Peyer's patch (tissue), 4 donors: ENCODE data around the gene URB2.

Source experiments
- CTCF ChIP-seq, 6 experiments: fragments of 450-650 bp in 4 of 6; fragments of 200-600 bp in 2 of 6; sonication (generic) in 1 of 6; IDR thresholded peaks; one replicate each; pipeline ENCODE4 v1.5.1; 2017 to 2019; ENCODE audit warnings: antibody characterized with exemption in 6 of 6, mild to moderate bottlenecking in 3 of 6, moderate library complexity in 1 of 6
- POLR2A ChIP-seq, 2 donors: fragments of 450-650 bp; IDR thresholded peaks; one replicate each; pipeline ENCODE4 v1.5.1; 2017; ENCODE audit warnings: antibody characterized with exemption in 2 of 2, mild to moderate bottlenecking in 2 of 2, moderate library complexity in 2 of 2

- TF ChIP-seq CTCF (IDR thresholded peaks at IDR 0.05) (no peak), POLR2A (IDR thresholded peaks at IDR 0.05) (no peak)
Observed at GRCh38 chr1:229657993-229658755, 32.1 kb downstream of the URB2 start.
